ENCODE data around the gene SLC16A14.

DNA sequence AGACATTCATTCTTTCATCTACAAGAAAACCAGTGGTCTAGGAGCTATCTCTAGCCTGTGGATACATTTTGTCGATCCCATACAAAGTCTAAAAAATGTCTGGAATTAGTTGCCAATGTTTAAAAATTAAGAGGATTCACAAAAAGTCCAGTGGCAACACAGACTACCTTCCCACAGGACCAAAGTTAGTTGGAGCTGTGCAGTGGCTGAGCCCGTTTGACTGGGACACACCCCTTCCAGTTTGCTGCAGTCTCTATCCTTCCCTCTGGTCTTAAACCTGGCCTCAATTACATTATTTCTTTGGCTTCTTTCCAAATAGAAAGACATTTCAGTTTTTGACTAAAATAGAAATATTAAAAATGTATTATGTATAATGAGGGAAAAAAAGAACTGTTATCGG lies 18.6 kb downstream of the SLC16A14 start:
- TF ChIP-seq, protein P1, sequence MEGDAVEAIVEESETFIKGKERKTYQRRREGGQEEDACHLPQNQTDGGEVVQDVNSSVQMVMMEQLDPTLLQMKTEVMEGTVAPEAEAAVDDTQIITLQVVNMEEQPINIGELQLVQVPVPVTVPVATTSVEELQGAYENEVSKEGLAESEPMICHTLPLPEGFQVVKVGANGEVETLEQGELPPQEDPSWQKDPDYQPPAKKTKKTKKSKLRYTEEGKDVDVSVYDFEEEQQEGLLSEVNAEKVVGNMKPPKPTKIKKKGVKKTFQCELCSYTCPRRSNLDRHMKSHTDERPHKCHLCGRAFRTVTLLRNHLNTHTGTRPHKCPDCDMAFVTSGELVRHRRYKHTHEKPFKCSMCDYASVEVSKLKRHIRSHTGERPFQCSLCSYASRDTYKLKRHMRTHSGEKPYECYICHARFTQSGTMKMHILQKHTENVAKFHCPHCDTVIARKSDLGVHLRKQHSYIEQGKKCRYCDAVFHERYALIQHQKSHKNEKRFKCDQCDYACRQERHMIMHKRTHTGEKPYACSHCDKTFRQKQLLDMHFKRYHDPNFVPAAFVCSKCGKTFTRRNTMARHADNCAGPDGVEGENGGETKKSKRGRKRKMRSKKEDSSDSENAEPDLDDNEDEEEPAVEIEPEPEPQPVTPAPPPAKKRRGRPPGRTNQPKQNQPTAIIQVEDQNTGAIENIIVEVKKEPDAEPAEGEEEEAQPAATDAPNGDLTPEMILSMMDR (IDR thresholded peaks at IDR 0.05; ENCODE audit: insufficient read depth, low read length), result no peak
- no peak for TF ChIP-seq POLR2AphosphoS5 (IDR thresholded peaks at IDR 0.05; ENCODE audit: low read depth)
- TF ChIP-seq, protein P2, sequence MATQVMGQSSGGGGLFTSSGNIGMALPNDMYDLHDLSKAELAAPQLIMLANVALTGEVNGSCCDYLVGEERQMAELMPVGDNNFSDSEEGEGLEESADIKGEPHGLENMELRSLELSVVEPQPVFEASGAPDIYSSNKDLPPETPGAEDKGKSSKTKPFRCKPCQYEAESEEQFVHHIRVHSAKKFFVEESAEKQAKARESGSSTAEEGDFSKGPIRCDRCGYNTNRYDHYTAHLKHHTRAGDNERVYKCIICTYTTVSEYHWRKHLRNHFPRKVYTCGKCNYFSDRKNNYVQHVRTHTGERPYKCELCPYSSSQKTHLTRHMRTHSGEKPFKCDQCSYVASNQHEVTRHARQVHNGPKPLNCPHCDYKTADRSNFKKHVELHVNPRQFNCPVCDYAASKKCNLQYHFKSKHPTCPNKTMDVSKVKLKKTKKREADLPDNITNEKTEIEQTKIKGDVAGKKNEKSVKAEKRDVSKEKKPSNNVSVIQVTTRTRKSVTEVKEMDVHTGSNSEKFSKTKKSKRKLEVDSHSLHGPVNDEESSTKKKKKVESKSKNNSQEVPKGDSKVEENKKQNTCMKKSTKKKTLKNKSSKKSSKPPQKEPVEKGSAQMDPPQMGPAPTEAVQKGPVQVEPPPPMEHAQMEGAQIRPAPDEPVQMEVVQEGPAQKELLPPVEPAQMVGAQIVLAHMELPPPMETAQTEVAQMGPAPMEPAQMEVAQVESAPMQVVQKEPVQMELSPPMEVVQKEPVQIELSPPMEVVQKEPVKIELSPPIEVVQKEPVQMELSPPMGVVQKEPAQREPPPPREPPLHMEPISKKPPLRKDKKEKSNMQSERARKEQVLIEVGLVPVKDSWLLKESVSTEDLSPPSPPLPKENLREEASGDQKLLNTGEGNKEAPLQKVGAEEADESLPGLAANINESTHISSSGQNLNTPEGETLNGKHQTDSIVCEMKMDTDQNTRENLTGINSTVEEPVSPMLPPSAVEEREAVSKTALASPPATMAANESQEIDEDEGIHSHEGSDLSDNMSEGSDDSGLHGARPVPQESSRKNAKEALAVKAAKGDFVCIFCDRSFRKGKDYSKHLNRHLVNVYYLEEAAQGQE (IDR thresholded peaks at IDR 0.05; ENCODE audit: insufficient replicate concordance, low read depth), result no peak
- TF ChIP-seq GABPA (IDR thresholded peaks at IDR 0.05; ENCODE audit: low read depth), result no peak

All from HL-60 (cell line).